Astrocyte of the spinal cord (primary cell): ENCODE results near the gene CMTM8.
"Not testable (repeated sequence)": the region's sequence is repeated elsewhere in the genome, so short reads cannot be mapped to it uniquely, and the experiment has no call there.

ENCODE experiments used
- DNase-seq: peaks from one replicate; pipeline ENCODE4 v3.0.0; 2011; ENCODE audit warnings: low read depth, low spot score
- H3K4me3 ChIP-seq: 2 replicates; pipeline ENCODE4 v1.5.1; 2011; ENCODE audit warnings: low read depth, mild to moderate bottlenecking, low read length, moderate library complexity
- in situ Hi-C: cut with HindIII; loops from 2 replicates; pipeline ENCODE4 v1.10.0; 2017; ENCODE audit warnings: low sequenced_read_pairs
- TF ChIP-seq, protein P1 (sequence below): IDR thresholded peaks from 2 replicates; pipeline ENCODE4 v1.5.1; 2012; ENCODE audit warnings: low read depth, mild to moderate bottlenecking, low read length, inconsistent platforms

Gene CMTM8, protein sequence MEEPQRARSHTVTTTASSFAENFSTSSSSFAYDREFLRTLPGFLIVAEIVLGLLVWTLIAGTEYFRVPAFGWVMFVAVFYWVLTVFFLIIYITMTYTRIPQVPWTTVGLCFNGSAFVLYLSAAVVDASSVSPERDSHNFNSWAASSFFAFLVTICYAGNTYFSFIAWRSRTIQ

DNA sequence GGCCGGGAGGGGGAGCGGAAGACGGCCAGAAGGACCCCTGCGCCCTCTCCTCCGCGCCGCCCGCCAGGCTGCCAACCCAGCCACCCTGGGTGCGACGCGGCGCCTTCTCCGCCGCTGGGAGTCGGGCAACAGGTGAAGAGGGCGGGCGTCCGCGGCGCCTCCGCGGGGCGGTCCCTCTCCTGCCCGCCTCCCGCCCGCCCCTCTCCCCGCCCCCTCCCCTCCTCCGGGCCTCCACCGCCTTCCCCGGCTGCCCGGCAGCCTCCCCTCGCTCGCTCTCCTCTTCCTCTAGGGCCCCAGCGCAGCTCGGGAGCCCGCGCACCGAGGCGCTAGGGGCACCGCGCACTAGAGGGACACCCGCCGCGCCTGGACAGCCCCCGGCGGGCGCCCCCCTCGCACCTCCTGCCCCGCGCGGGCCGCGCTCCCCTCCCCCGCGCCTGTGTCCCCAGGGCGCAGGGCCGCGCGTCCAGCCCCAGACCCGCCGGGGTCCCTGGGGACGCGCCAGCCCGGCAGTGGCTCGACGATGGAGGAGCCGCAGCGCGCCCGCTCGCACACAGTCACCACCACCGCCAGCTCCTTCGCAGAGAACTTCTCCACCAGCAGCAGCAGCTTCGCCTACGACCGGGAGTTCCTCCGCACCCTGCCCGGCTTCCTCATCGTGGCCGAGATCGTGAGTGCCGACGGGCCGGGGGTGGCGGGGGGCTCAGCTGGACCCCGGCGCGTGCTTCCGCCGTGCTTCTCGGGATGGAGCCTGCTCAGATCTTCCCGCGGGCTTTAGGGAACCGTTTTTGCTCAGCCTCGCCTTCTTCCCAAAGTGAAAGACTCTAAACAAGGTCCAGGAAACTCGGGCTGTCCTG, at the start of gene CMTM8:
TSS of gene CMTM8 (plus strand) at position 228 of the 854 bp plus-strand sequence. CDS start at position 521, 293 bp downstream.
- DNase-seq: peak; percentile 38
- peak within 1 kb of the TSS; percentile 60 for H3K4me3 ChIP-seq
- in situ Hi-C loops: no loop called here
- TF ChIP-seq, protein P1, sequence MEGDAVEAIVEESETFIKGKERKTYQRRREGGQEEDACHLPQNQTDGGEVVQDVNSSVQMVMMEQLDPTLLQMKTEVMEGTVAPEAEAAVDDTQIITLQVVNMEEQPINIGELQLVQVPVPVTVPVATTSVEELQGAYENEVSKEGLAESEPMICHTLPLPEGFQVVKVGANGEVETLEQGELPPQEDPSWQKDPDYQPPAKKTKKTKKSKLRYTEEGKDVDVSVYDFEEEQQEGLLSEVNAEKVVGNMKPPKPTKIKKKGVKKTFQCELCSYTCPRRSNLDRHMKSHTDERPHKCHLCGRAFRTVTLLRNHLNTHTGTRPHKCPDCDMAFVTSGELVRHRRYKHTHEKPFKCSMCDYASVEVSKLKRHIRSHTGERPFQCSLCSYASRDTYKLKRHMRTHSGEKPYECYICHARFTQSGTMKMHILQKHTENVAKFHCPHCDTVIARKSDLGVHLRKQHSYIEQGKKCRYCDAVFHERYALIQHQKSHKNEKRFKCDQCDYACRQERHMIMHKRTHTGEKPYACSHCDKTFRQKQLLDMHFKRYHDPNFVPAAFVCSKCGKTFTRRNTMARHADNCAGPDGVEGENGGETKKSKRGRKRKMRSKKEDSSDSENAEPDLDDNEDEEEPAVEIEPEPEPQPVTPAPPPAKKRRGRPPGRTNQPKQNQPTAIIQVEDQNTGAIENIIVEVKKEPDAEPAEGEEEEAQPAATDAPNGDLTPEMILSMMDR: no peak

DNA sequence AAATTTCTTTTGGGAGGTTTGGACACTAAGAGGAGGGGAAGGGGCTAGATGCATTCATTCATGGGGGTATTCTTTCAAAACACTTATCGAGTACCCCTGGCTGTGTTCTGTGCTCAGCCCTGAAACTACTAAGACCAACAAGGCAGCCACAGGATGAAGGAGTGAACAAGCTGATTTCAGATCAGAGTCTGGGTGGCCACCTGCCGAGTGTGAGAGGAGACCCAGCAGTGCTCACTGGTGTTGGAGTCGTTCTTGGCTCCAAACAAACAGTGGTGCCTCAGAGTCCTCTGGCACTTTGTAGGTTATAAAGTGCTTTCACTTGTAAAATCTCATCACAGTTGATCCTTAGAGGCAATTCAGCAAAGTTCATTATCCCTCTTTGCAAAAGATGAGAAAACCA, 48.8 kb upstream of the CMTM8 start:
- TF ChIP-seq, protein P1: no peak
- H3K4me3 ChIP-seq: no peak overlapping the region
- DNase-seq: no peak
- in situ Hi-C loops: no loop called here

DNA sequence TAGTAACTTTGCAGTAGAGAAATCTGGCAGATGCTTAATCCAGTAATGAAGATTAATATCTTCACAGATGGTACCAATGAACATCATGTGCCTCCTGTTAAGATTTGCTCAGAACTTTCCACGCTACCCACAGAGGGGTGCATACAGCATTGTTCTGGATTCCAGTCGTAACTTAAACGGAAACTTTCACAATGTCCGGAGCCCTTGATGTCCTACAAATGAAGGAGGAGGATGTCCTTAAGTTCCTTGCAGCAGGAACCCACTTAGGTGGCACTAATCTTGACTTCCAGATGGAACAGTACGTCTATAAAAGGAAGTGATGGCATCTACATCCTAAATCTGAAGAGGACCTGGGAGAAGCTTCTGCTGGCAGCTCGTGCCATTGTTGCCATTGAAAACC, 47.9 kb upstream of the CMTM8 start:
- in situ Hi-C loops, H3K4me3 ChIP-seq, DNase-seq: not testable (repeated sequence)

DNA sequence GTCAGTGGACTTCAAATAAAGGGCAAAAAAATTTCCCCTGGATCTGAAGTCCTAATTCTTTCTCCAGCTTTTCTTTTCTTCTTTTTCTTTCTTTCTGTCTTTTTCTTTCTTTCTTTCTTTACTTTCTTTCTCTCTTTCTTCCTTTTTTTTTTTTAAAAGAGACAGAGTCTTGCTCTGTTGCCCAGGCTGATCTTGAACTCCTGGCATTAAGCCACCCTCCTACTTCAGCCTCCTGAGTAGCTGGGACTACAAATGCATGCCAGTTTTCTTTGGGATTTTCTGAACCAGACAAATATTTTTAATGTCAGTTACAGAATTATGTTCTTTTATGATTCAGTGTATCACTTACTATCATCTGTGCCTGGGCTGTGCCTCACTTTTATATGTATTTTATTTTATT, 45.4 kb upstream of the CMTM8 start:
- DNase-seq: no peak
- in situ Hi-C loops: no loop called here
- TF ChIP-seq, protein P1: no peak
- H3K4me3 ChIP-seq: no peak overlapping the region

DNA sequence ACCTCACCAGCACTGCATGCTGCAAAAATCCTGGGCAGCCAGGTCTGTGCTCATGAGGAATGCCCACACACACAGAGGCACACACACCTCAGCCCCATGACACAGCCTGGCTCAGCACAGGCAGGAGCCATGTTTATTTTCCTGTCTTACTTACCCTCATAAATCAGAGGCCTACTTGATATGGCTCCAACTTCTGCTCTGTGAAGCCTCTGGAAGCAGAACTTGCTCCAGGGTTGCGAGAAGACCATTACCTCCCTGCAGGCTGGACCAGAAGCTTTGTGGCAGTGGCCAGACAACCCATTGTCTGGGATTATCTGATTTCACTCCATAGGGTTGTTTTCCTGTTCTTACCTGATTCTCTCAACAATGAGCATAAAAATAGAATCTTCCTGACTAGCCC, 43.8 kb upstream of the CMTM8 start:
- no peak for DNase-seq
- H3K4me3 ChIP-seq: no peak overlapping the region
- in situ Hi-C loops: no loop called here
- TF ChIP-seq, protein P1: no peak

DNA sequence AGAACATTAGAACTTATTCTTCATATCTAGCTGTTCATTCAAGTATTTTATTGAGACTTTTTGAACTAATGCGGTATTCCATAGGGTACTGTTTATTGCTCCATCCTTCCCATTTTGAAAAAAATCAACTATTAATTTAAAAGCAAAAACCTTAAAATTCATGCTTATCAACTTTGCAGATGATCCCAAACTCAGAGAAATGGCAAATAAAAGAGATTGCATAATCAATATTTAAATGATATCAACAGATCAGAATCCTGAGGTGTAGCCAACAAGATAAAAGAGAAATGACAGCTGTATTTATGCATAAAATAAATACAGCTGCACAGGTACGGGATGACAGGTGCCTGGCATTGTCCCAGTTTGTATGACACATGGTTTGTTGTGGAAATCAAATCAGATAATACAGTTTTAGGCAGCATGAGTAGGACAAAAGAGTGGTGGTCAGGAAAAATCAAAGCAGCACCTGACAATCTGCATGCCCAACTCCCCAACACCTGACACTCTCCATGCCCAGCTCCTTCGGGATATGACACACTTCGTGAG, 42.4 kb upstream of the CMTM8 start:
- no peak overlapping the region for H3K4me3 ChIP-seq
- DNase-seq: no peak
- in situ Hi-C loops: no loop called here
- TF ChIP-seq, protein P1: no peak

DNA sequence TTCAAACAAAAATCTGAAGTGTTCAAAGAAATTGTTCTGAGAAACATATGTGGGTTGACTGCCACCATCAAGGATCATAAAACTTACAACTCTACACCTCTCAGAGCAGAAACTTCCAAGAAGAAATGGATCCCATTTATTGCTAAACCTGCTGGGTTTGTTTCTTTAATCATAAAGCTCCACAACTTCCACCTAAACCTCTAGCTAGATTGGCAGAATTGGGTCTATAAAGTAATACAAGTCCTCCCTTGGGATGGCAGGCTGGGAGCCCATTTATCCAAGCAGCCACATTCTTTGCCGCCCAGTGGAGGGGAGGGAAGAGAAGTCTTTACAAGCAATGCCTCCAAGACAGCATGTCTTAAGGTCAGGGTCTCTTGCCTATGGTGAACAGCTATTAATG, 40.5 kb upstream of the CMTM8 start:
- in situ Hi-C loops: no loop called here
- no peak overlapping the region for H3K4me3 ChIP-seq
- TF ChIP-seq, protein P1: no peak
- DNase-seq: no peak
